ENCODE measurements around the gene MATCAP1. TPM values are rescaled to one million over a fixed set of nuclear protein-coding genes. Genes with fewer than 3 reads are reported as not detected.

The MATCAP1 gene
- total and polyA plus RNA-seq, 10 of the 15 experiments (the other 5 are each of a cell fraction or from before 2014, with no cell fraction given) = 2.8 to 25.8 (median 8.6) TPM

DNA sequence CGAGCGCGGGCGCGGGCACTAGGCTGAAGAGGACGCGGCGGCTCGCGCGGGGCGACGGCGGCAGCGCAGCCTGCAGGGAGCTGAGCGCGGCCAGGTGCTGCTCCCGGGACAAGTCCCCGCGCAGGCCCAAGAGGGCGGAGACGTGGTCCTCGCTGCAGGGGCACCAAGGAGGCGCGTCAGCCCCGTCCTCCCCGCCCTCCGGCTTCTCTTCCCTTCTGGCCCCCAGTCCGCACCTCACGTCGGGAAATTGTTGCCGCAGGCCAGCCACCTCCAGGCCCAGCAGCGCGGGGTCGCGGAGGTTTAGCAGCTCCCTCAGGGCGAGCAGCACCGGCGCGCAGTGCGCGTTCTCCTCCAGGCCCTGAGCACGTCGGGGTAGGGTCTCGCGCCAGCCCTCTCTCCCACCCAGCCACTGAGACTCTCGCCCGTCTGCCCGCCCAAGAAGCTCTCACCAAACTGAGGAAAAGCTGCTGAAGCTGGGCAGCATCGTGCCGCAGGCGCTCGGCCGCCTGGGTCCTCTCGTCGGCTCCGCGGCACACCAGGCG is 761 bp upstream of the MATCAP1 start (continued):
- TF ChIP-seq BCL3 (IDR thresholded peaks at IDR 0.05; ENCODE audit: borderline replicate concordance, insufficient read depth, low read depth, low read length, poor library complexity, severe bottlenecking) (no peak), IRF4 (IDR thresholded peaks at IDR 0.05; ENCODE audit: low read depth, low read length) (no peak), TCF7 (IDR thresholded peaks at IDR 0.05; ENCODE audit: borderline replicate concordance) (no peak), ASH2L (IDR thresholded peaks at IDR 0.05; ENCODE audit: borderline replicate concordance, low read depth) (no peak), HSF1 (IDR thresholded peaks at IDR 0.05; ENCODE audit: low read depth, low read length) (no peak), ZBED1 (IDR thresholded peaks at IDR 0.05; ENCODE audit: borderline replicate concordance) (no peak), ZNF274 (IDR thresholded peaks at IDR 0.05; ENCODE audit: insufficient read depth, insufficient read length) (no peak), STAT3 (IDR thresholded peaks at IDR 0.05; ENCODE audit: low read depth, low read length) (no peak), ZBTB11 (CRISPR knock-in tag; IDR thresholded peaks at IDR 0.05) (no peak), TCF3 (IDR thresholded peaks at IDR 0.05; ENCODE audit: borderline replicate concordance, insufficient read depth, low read depth, low read length) (no peak), CBX5 (IDR thresholded peaks at IDR 0.05; ENCODE audit: low read depth) (no peak), E4F1 (IDR thresholded peaks at IDR 0.05; ENCODE audit: borderline replicate concordance, partially characterized antibody) (no peak)
- TF ChIP-seq, protein P1, sequence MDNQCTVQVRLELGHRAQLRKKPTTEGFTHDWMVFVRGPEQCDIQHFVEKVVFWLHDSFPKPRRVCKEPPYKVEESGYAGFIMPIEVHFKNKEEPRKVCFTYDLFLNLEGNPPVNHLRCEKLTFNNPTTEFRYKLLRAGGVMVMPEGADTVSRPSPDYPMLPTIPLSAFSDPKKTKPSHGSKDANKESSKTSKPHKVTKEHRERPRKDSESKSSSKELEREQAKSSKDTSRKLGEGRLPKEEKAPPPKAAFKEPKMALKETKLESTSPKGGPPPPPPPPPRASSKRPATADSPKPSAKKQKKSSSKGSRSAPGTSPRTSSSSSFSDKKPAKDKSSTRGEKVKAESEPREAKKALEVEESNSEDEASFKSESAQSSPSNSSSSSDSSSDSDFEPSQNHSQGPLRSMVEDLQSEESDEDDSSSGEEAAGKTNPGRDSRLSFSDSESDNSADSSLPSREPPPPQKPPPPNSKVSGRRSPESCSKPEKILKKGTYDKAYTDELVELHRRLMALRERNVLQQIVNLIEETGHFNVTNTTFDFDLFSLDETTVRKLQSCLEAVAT (IDR thresholded peaks at IDR 0.05) = no peak
